ENCODE data around the gene LIN28B.

- TF ChIP-seq POLR2A (IDR thresholded peaks at IDR 0.05) (no peak), CTCF (IDR thresholded peaks at IDR 0.05) (no peak)
These were observed 778 bp upstream of the LIN28B start for GRCh38 chr6:104955927-104956730.
